GM21717 (cell line): Measurements from ENCODE around the gene RASA3.
"Not testable (repeated sequence)": the region's sequence is repeated elsewhere in the genome, so short reads cannot be mapped to it uniquely, and the experiment has no call there.

ENCODE experiments used
- ATAC-seq: cut with Tn5 transposase; IDR thresholded peaks from one replicate; pipeline ENCODE4 v1.9.1; 2021; ENCODE audit warnings: mild to moderate bottlenecking, moderate library complexity; ENCODE audit not compliant: unreplicated experiment

The RASA3 gene

GRCh38 chr13:114103801-114104654, 28.4 kb downstream of the RASA3 start:
- ATAC-seq, result no peak

- not testable (repeated sequence) for ATAC-seq
Observed at GRCh38 chr13:114103289-114103621, 29.2 kb downstream of the RASA3 start.

GRCh38 chr13:114102521-114103288, 29.7 kb downstream of the RASA3 start:
- no peak for ATAC-seq

GRCh38 chr13:114102131-114102520, 30.3 kb downstream of the RASA3 start:
- no peak for ATAC-seq

GRCh38 chr13:114101358-114102130, 30.9 kb downstream of the RASA3 start:
- no peak for ATAC-seq

GRCh38 chr13:114100446-114101357, 31.7 kb downstream of the RASA3 start:
- ATAC-seq, result no peak

- no peak for ATAC-seq
Observed at GRCh38 chr13:114099918-114100445, 32.4 kb downstream of the RASA3 start.

GRCh38 chr13:114099191-114099590, 33.2 kb downstream of the RASA3 start:
- ATAC-seq, result no peak

- not testable (repeated sequence) for ATAC-seq
Observed at GRCh38 chr13:114098689-114099056, 33.8 kb downstream of the RASA3 start.

- ATAC-seq, result no peak
Observed at GRCh38 chr13:114097893-114098688, 34.3 kb downstream of the RASA3 start.

- no peak for ATAC-seq
Observed at GRCh38 chr13:114097212-114097892, 35.1 kb downstream of the RASA3 start.

- no peak for ATAC-seq
Observed at GRCh38 chr13:114096811-114097211, 35.6 kb downstream of the RASA3 start.

- ATAC-seq, result no peak
Observed at GRCh38 chr13:114096031-114096485, 36.4 kb downstream of the RASA3 start.

- ATAC-seq, result no peak
Observed at GRCh38 chr13:114095486-114095885, 36.9 kb downstream of the RASA3 start.

GRCh38 chr13:114093118-114093517, 39.3 kb downstream of the RASA3 start:
- no peak for ATAC-seq

GRCh38 chr13:114092468-114092867, 40.0 kb downstream of the RASA3 start:
- no peak for ATAC-seq

GRCh38 chr13:114090476-114090875, 41.9 kb downstream of the RASA3 start:
- ATAC-seq, result no peak

- no peak for ATAC-seq
Observed at GRCh38 chr13:114089751-114090400, 42.5 kb downstream of the RASA3 start.
